Stimulated activated CD4-positive, alpha-beta T cell treated with anti-CD3 and anti-CD28 coated beads, Interleukin-1b, Interleukin-23, amount 100 ng/mL, for 1 hour (primary cell): ENCODE measurements around the gene YPEL4.
A peak's percentile ranks its signal among the peaks of the same experiment; 100 is the strongest.
"Not testable (repeated sequence)": the region's sequence is repeated elsewhere in the genome, so short reads cannot be mapped to it uniquely, and the experiment has no call there.

Experiments used
- DNase-seq, 2 donors: peaks; one replicate each; pipeline ENCODE4 v3.0.0-alpha.2; 2020; ENCODE audit warnings: low read depth in 2 of 2

The YPEL4 gene

DNA sequence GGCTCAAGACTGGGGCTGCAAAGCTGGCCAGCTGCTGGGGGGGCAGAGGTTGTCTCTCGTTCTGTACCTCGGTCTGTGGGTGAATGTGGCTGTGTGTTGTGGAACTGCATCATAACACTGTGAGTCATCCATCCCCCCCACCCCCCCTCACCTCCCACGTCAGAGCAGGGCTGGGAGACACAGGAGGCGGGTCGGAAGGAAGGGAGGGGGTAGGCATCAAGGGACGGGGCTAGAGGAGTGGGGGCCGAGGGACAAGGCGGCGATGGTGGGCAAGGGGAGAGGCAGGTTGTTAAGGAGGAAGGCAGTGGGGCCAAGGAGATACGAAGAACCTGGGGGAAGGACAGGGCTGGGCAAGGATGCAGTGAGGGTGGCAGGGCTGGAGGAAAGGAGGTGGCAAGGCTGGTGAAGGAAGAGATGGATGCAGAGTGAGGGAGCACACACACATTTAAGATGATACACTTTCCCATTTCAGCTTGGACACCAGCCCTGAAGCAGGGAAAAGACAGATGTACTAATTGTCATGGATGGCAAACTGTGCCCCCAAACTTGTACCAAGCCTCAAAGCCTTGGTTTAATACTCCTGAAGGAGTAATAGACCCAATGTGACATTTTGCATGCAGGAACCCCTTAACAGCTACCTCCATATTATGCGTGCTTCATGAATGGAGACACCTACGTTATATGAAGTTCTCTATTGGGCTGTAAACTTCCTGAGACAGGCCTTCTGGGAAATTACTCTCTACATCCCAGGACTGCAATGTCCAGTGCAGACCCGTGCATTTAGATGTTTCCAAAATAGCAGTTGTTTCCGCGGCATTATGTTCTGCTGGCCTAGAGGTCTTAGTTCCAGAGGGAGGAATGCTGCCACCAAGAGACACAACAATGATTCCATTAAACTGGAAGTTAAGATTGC, at the start of gene YPEL4:
Gene YPEL4, minus strand, starts transcription at position 87 of the 913 bp plus-strand sequence. CDS start 2,805 bp downstream, outside the sequence.
- peak; percentile 23 to 31 for DNase-seq

- DNase-seq = no peak
Observed at GRCh38 chr11:57698843-57699365, 49.2 kb upstream of the YPEL4 start.

- not testable (repeated sequence) for DNase-seq
Observed at GRCh38 chr11:57690474-57690873, 40.8 kb upstream of the YPEL4 start.

- no peak for DNase-seq
Observed at GRCh38 chr11:57681168-57681567, 31.5 kb upstream of the YPEL4 start.

GRCh38 chr11:57680552-57680874, 30.8 kb upstream of the YPEL4 start:
- DNase-seq = no peak

DNA sequence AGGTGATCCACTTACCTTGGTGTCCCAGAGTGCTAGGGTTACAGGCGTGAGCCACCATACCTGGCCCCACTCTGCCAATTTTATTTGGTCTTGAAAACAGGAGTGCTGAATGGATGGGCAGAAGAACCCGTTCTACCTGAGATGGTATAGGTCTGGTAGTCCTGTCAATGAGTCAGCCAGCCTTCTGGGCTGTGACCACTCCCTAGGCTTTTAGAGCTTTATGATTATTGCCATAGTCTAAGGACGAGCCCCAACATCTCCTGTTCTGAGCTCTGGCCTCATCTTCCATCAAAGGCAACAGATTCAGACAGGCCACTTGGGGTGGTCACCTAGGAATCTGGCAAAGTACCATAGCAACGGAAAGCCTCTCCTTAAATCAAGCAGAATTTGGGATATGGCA, 29.7 kb upstream of the YPEL4 start:
- DNase-seq = no peak

GRCh38 chr11:57675176-57675941, 25.6 kb upstream of the YPEL4 start:
- DNase-seq = no peak

- DNase-seq = no peak
Observed at GRCh38 chr11:57674251-57674650, 24.5 kb upstream of the YPEL4 start.

DNA sequence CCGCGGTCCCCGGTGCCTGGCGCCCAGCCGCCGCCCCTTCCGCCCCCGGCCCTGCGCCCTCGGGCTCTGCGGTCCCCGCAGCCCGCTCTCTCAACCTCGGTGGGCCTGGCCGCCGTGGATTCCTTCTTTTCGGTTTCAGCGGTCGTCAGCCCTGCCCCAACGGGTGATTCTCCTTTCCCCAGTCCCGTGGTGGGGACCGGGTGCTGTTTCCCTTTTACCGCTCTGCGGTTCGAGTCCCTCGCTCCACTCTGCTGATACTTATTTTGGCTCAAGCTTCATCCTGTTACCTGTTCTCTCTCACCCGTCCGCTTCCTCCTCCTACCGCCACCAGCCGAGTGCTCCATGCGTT, 18.7 kb upstream of the YPEL4 start:
- DNase-seq = no peak

- DNase-seq = peak; percentile 95 to 98
Observed at GRCh38 chr11:57667736-57668433, 18.2 kb upstream of the YPEL4 start, which contains the start of gene ZDHHC5. ZDHHC5 (plus strand) TSS chr11:57668114; CDS start chr11:57673091, 4,977 bp downstream.

- peak; percentile 70 to 89 for DNase-seq
Observed at GRCh38 chr11:57667117-57667735, 17.5 kb upstream of the YPEL4 start.

GRCh38 chr11:57663975-57664374, 14.3 kb upstream of the YPEL4 start:
- DNase-seq = no peak

- DNase-seq = no peak
Observed at GRCh38 chr11:57662893-57663292, 13.2 kb upstream of the YPEL4 start.

DNA sequence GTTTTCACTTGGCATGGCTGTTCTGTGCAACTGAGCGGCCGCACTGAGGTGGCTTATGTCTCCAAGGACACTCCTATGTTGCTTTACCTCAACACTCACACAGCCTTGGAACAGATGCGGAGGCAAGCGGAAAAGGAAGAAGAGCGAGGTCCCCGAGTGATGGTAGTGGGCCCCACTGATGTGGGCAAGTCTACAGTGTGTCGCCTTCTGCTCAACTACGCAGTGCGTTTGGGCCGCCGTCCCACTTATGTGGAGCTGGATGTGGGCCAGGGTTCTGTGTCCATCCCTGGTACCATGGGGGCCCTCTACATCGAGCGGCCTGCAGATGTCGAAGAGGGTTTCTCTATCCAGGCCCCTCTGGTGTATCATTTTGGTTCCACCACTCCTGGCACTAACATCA, 10.0 kb upstream of the YPEL4 start:
- DNase-seq = no peak

GRCh38 chr11:57658023-57658361, 8.3 kb upstream of the YPEL4 start:
- DNase-seq = no peak

DNA sequence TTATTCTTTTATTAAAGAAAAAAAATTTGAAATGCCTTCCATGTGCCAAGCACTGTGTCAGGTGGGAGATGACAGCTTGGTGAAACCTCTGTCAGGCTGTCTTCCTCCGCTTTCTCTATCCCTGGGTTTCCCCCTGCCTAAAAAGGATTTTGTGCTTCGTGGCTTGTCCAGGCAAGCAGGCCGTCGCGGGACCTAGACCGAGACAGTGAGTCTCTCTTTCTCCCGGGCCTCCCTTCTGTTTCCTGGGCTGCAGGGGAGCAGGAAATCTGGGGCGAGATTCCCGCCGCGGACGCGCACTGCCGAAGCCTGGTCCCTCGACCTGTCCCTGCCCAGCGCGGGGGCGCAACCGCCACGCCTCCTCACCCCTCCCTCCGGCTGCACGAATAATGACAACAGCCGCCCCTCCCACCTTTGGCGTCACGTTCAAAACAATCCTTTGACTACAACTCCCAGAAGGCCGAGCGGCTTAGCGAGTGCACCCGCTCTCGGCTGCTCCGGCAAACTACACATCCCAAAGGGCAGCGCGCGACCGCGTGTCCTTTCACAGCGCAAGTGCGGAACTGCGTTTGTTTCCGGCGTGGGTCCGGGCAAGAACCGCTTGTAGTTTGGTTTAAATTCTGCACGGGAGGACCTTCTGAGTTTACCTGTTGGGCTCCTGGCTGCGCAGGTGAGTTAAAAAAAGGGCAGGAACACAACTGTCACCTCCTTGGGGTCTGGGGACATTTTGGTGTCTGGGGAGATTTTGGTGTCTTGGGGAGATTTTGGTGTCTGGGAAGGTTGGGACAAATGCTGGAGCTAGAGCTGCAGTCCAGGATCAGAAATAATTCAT, 7.7 kb upstream of the YPEL4 start, which contains the start of gene CLP1:
Gene CLP1, plus strand, starts transcription at position 569 of the 829 bp plus-strand sequence. CDS start 1,715 bp downstream, outside the sequence.
- peak; percentile 93 to 96 for DNase-seq

- no peak for DNase-seq
Observed at GRCh38 chr11:57656885-57657193, 7.1 kb upstream of the YPEL4 start.

DNA sequence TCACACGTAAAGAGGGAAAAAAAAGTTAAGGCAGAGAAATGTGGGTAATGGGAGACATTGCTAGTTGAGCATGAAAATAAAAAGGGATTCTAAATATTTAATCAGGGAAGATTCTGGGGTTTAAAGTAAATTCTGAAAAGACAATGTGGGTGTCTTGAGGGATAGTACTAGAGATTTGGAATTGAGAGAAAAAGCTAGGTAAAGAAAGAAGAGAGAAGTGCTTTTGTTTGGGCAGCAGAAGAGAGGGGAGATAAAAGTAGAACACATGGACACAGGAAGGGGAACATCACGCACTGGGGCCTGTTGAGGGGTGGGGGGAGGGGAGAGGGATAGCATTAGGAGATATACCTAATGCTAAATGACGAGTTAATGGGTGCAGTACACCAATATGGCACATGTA, 3.5 kb upstream of the YPEL4 start:
- DNase-seq = no peak

GRCh38 chr11:57652662-57653061, 3.0 kb upstream of the YPEL4 start:
- DNase-seq = no peak

GRCh38 chr11:57652230-57652629, 2.5 kb upstream of the YPEL4 start:
- not testable (repeated sequence) for DNase-seq

DNA sequence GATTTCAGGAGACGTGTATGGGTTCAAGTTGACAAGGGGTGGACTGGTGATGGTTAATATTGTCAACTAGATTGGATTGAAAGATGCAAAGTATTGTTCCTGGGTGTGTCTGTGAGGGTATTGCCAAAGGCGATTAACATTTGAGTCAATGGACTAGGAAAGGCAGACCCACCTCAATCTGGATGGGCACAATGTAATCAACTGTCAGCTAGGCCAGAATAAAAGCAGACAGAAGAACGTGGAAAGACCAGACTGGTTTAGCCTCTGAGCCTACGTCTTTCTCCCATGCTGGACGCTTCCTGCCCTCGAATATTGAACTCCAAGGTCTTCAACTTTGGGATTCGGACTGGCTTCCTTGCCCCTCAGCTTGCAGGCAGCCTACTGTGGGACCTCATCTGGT, 1.7 kb upstream of the YPEL4 start:
- DNase-seq = no peak
